Liver (tissue), 10 donors: Measurements from ENCODE around the gene ARL17B. TPM values are rescaled to one million over a fixed set of nuclear protein-coding genes. Genes with fewer than 3 reads are reported as not detected.
"Not testable (repeated sequence)": the region's sequence is repeated elsewhere in the genome, so short reads cannot be mapped to it uniquely, and the experiment has no call there.

Experiments used
- DNase-seq: peaks from one replicate; pipeline ENCODE4 v3.0.0-alpha.2; 2017; ENCODE audit warnings: low spot score
- H3K27ac ChIP-seq, 2 donors: one replicate each; pipeline ENCODE4 v1.7.0; 2013; ENCODE audit warnings: inconsistent platforms in 2 of 2, low read length in 2 of 2, control low read depth in 1 of 2, low read depth in 1 of 2, mild to moderate bottlenecking in 1 of 2
- H3K27me3 ChIP-seq, 4 donors: one replicate each; pipeline versions ENCODE4 v1.6.1 to v1.7.0; 2013; ENCODE audit warnings: low read length in 3 of 4, inconsistent platforms in 1 of 4, mild to moderate bottlenecking in 1 of 4, moderate library complexity in 1 of 4; ENCODE audit not compliant: control insufficient read depth in 4 of 4, insufficient read depth in 4 of 4
- H3K36me3 ChIP-seq, 4 donors: one replicate each; pipeline versions ENCODE4 v1.6.1 to v1.7.0; 2013; ENCODE audit warnings: low read length in 3 of 4, mild to moderate bottlenecking in 3 of 4, low read depth in 1 of 4, moderate library complexity in 1 of 4; ENCODE audit not compliant: control insufficient read depth in 4 of 4, insufficient read depth in 3 of 4
- H3K4me1 ChIP-seq, 4 donors: one replicate each; pipeline versions ENCODE4 v1.6.1 to v1.7.0; 2013; ENCODE audit warnings: low read length in 3 of 4, mild to moderate bottlenecking in 3 of 4, moderate library complexity in 1 of 4; ENCODE audit not compliant: control insufficient read depth in 4 of 4, insufficient read depth in 4 of 4
- H3K4me3 ChIP-seq, 3 donors: one replicate each; pipeline versions ENCODE4 v1.6.1 to v1.7.0; 2013; ENCODE audit warnings: low read length in 3 of 3, control low read depth in 1 of 3, low read depth in 1 of 3, mild to moderate bottlenecking in 1 of 3
- H3K9ac ChIP-seq, 2 donors: one replicate each; pipeline ENCODE4 v1.7.0; 2013; ENCODE audit warnings: low read length in 2 of 2, mild to moderate bottlenecking in 2 of 2, moderate library complexity in 2 of 2, control low read depth in 1 of 2, low read depth in 1 of 2
- H3K9me3 ChIP-seq, 4 donors: one replicate each; pipeline versions ENCODE4 v1.6.1 to v1.7.0; 2013; ENCODE audit warnings: low read length in 3 of 4; ENCODE audit not compliant: control insufficient read depth in 4 of 4
- SP1 ChIP-seq: IDR thresholded peaks from 2 replicates; pipeline ENCODE4 v1.6.1; 2018; ENCODE audit warnings: antibody characterized with exemption, mild to moderate bottlenecking
- WGBS: extraction: QIAGEN DNeasy Blood & Tissue Kit; methylation state at CpG from one replicate; pipeline ENCODE4 v1.1.7; 2013; 5-methylcytosine and 5-hydroxymethylcytosine counted together
- polyA plus RNA-seq, 2 donors: library from polyadenylated mRNA; stranded (reverse) in 1 of 2; unstranded in 1 of 2; fragments of 200-250 nt in 1 of 2; fragments of >200 nt in 1 of 2; fragmentation: Nextera tagmentation in 1 of 2; extraction: Ambion mirVana in 1 of 2; gene quantifications; one replicate each; pipeline versions ENCODE4 v1.2.1 to v1.2.3, GENCODE V29; 2013 to 2015
- small RNA-seq: library from RNA; depleted of rRNA; stranded (forward); fragments of <200 nt; gene quantifications from one replicate; pipeline ENCODE3, GENCODE V24; 2014
- total RNA-seq, 2 donors: library from RNA; depleted of rRNA; stranded (reverse); fragments of >200 nt; gene quantifications; one replicate each; pipeline ENCODE4 v1.2.3, GENCODE V29; 2014
- donor health status: healthy.
- donor health status: healthy.
- donor health status: healthy.
- donor health status: healthy.
- donor health status: healthy.

The ARL17B gene
- total and polyA plus RNA-seq, 4 donors: 1.9 to 8.7 (median 4.8) TPM

- not testable (repeated sequence) for H3K4me3 ChIP-seq, H3K27ac ChIP-seq, H3K27me3 ChIP-seq, H3K9ac ChIP-seq, H3K4me1 ChIP-seq, H3K9me3 ChIP-seq, DNase-seq, H3K36me3 ChIP-seq
- 71% methylated on average over 8 of the region's 8 CpGs for WGBS
These were observed 130.2 kb downstream of the ARL17B start for GRCh38 chr17:46231359-46231758.

- not testable (repeated sequence) for H3K4me1 ChIP-seq, H3K27ac ChIP-seq, H3K9ac ChIP-seq, H3K36me3 ChIP-seq, H3K27me3 ChIP-seq, H3K9me3 ChIP-seq
- TF ChIP-seq SP1: peak; percentile 62
- peak; percentile 99 for DNase-seq
- peak overlapping the region in 2 of 3 donors; percentile 70 for H3K4me3 ChIP-seq
- 2% methylated on average over 22 of the region's 22 CpGs for WGBS
These were observed 136.2 kb downstream of the ARL17B start for GRCh38 chr17:46225274-46225794.

GRCh38 chr17:46224864-46225263 is 136.7 kb downstream of the ARL17B start:
- H3K9ac ChIP-seq, DNase-seq, H3K36me3 ChIP-seq, H3K9me3 ChIP-seq, H3K27me3 ChIP-seq, H3K4me1 ChIP-seq, H3K27ac ChIP-seq: not testable (repeated sequence)
- peak overlapping the region in 2 of 3 donors; percentile 70 for H3K4me3 ChIP-seq
- WGBS: under 1% methylated on average over 54 of the region's 54 CpGs

Small RNA genes lying within 50 kb of the gene (small RNA-seq; reads per million reads assigned to genes)
- gene RN7SL656P: not detected

Other genes with a start within 250 kb of the ARL17B start
- gene KANSL1, start 168.3 kb downstream of the ARL17B start, total RNA-seq: 10 to 100 TPM; 37.5 to 86.3 TPM
- gene KANSL1, start 168.3 kb downstream of the ARL17B start, polyA plus RNA-seq: 10 to 100 TPM in 1 of 2 donors, 1 to 10 TPM in 1; 5.5 to 10.5 TPM
- 1 to 10 TPM in 1 of 2 donors, under 1 TPM in 1; 0.98 to 2.6 TPM for gene LRRC37A, start 66.6 kb downstream of the ARL17B start, total RNA-seq
- under 1 TPM; 0.17 to 0.90 TPM for gene LRRC37A, start 66.6 kb downstream of the ARL17B start, polyA plus RNA-seq
- 1 to 10 TPM; 2.2 to 5.7 TPM for gene LRRC37A2, start 150.7 kb upstream of the ARL17B start, total RNA-seq
- gene LRRC37A2, start 150.7 kb upstream of the ARL17B start, polyA plus RNA-seq: 1 to 10 TPM in 1 of 2 donors, under 1 TPM in 1; 0.67 to 5.0 TPM
- gene ARL17A, start 217.9 kb upstream of the ARL17B start, total RNA-seq: 1 to 10 TPM; 4.8 to 6.1 TPM
- gene ARL17A, start 217.9 kb upstream of the ARL17B start, polyA plus RNA-seq: 1 to 10 TPM; 1.2 to 7.8 TPM
- gene NSF, start 228.9 kb upstream of the ARL17B start, total RNA-seq: 10 to 100 TPM; 18.3 to 24.0 TPM
- 10 to 100 TPM in 1 of 2 donors, 1 to 10 TPM in 1; 7.5 to 12.4 TPM for gene NSF, start 228.9 kb upstream of the ARL17B start, polyA plus RNA-seq